H1 (cell line): ENCODE measurements around the gene ARHGAP1.

Experiments
- CEBPB ChIP-seq: IDR thresholded peaks from 2 replicates; pipeline ENCODE4 v1.6.1; 2012; ENCODE audit warnings: low read depth, low read length
- EP300 ChIP-seq, 2 experiments: IDR thresholded peaks; 1 replicate in 1 of 2; 2 replicates in 1 of 2; pipeline ENCODE4 v1.6.1; 2011 to 2012; ENCODE audit warnings: low read depth in 2 of 2, low read length in 2 of 2, mild to moderate bottlenecking in 2 of 2, borderline replicate concordance in 1 of 2, inconsistent platforms in 1 of 2, moderate library complexity in 1 of 2
- HDAC2 ChIP-seq, 2 experiments: fragments of 300-600 bp in 1 of 2; sonication (generic) in 1 of 2; IDR thresholded peaks; 2 replicates each; pipeline ENCODE4 v1.6.1; 2011 to 2012; ENCODE audit warnings: low read depth in 2 of 2, low read length in 2 of 2, mild to moderate bottlenecking in 2 of 2, moderate library complexity in 2 of 2, borderline replicate concordance in 1 of 2, inconsistent platforms in 1 of 2
- POLR2A ChIP-seq, 2 experiments: IDR thresholded peaks; 1 replicate in 1 of 2; 2 replicates in 1 of 2; pipeline ENCODE4 v1.6.1; 2011; ENCODE audit warnings: low read depth in 2 of 2, low read length in 2 of 2, mild to moderate bottlenecking in 2 of 2; ENCODE audit errors: control extremely low read depth in 1 of 2
- POLR2AphosphoS5 ChIP-seq: IDR thresholded peaks from 2 replicates; pipeline ENCODE4 v1.6.1; 2011; ENCODE audit warnings: low read depth, low read length
- RAD21 ChIP-seq, 2 experiments: IDR thresholded peaks in 1 of 2; conservative IDR thresholded peaks in 1 of 2; 2 replicates each; pipeline ENCODE4 v1.6.1; 2011; ENCODE audit warnings: low read depth in 2 of 2, low read length in 2 of 2, improper control_type of control experiment in 1 of 2, inconsistent platforms in 1 of 2, mild to moderate bottlenecking in 1 of 2, moderate library complexity in 1 of 2
- SIX5 ChIP-seq: IDR thresholded peaks from 2 replicates; pipeline ENCODE4 v1.6.1; 2011; ENCODE audit warnings: mild to moderate bottlenecking, low read depth, low read length
- SP2 ChIP-seq: IDR thresholded peaks from 2 replicates; pipeline ENCODE4 v1.6.1; 2012; ENCODE audit warnings: mild to moderate bottlenecking, low read length, inconsistent platforms
- SUZ12 ChIP-seq: fragments of 200-600 bp; sonication (generic); IDR thresholded peaks from 2 replicates; pipeline ENCODE4 v1.6.1; 2012; ENCODE audit warnings: mild to moderate bottlenecking, inconsistent platforms, low read length, moderate library complexity, mixed read lengths
- TF ChIP-seq, protein P1 (sequence below), 3 experiments: IDR thresholded peaks; 1 replicate in 2 of 3; 2 replicates in 1 of 3; pipeline versions ENCODE4 v1.5.1 to v1.6.1; 2011; ENCODE audit warnings: low read length in 3 of 3, mild to moderate bottlenecking in 3 of 3, inconsistent platforms in 2 of 3, low read depth in 1 of 3, moderate library complexity in 1 of 3; ENCODE audit not compliant: insufficient read depth in 1 of 3; ENCODE audit errors: control extremely low read depth in 1 of 3
- TF ChIP-seq, protein P2 (sequence below): IDR thresholded peaks from 2 replicates; pipeline ENCODE4 v1.6.1; 2012; ENCODE audit warnings: inconsistent platforms

DNA sequence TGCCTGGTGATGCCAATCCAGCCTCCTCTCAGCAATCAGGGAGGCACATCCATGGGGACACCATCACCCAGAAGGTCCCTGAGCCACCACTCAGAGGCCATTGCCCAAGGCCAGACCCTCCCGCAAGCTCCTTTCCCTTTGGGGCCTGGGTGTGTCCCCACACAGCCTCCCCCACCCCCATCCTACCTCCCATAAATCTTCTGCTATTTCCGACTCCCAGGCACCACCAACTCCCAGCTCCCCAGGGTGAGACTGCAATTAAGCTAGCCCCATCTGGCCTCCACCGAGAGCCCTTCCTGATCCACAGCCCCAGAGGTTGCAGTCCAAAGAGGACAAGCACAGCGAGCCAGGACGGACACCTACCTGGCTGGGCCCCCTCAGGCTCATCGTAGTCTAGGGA, 6.3 kb downstream of the ARHGAP1 start:
- no peak for TF ChIP-seq POLR2A (IDR thresholded peaks at IDR 0.05; ENCODE audit: control extremely low read depth in 1 of 2, low read depth in 2 of 2, low read length in 2 of 2)
- no peak for TF ChIP-seq EP300 (IDR thresholded peaks at IDR 0.05; ENCODE audit: borderline replicate concordance in 1 of 2, low read depth in 2 of 2, low read length in 2 of 2)
- TF ChIP-seq, protein P1, sequence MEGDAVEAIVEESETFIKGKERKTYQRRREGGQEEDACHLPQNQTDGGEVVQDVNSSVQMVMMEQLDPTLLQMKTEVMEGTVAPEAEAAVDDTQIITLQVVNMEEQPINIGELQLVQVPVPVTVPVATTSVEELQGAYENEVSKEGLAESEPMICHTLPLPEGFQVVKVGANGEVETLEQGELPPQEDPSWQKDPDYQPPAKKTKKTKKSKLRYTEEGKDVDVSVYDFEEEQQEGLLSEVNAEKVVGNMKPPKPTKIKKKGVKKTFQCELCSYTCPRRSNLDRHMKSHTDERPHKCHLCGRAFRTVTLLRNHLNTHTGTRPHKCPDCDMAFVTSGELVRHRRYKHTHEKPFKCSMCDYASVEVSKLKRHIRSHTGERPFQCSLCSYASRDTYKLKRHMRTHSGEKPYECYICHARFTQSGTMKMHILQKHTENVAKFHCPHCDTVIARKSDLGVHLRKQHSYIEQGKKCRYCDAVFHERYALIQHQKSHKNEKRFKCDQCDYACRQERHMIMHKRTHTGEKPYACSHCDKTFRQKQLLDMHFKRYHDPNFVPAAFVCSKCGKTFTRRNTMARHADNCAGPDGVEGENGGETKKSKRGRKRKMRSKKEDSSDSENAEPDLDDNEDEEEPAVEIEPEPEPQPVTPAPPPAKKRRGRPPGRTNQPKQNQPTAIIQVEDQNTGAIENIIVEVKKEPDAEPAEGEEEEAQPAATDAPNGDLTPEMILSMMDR (IDR thresholded peaks at IDR 0.05; ENCODE audit: control extremely low read depth in 1 of 3, insufficient read depth in 1 of 3, low read depth in 1 of 3, low read length in 3 of 3), result no peak
- TF ChIP-seq, protein P2, sequence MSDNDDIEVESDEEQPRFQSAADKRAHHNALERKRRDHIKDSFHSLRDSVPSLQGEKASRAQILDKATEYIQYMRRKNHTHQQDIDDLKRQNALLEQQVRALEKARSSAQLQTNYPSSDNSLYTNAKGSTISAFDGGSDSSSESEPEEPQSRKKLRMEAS, result no peak
- no peak for TF ChIP-seq SP2
- no peak for TF ChIP-seq SIX5
- no peak for TF ChIP-seq RAD21 (IDR thresholded peaks at IDR 0.05 in 1 of 2, conservative IDR thresholded peaks at IDR 0.05 in 1 of 2; ENCODE audit: low read depth in 2 of 2, low read length in 2 of 2)
- TF ChIP-seq CEBPB, result no peak
- no peak for TF ChIP-seq HDAC2 (IDR thresholded peaks at IDR 0.05; ENCODE audit: borderline replicate concordance in 1 of 2, low read depth in 2 of 2, low read length in 2 of 2)
- TF ChIP-seq SUZ12, result no peak
- no peak for TF ChIP-seq POLR2AphosphoS5
